GM11168 (cell line): Measurements from ENCODE around the gene RTF2.

Experiments
- in situ Hi-C: fragments of 300-500 bp; cut with MboI; formaldehyde crosslinking; loops from one replicate; pipeline ENCODE4 v1.12.0; 2022; ENCODE audit warnings: low sequenced_read_pairs; ENCODE audit not compliant: unreplicated experiment

The RTF2 gene

DNA sequence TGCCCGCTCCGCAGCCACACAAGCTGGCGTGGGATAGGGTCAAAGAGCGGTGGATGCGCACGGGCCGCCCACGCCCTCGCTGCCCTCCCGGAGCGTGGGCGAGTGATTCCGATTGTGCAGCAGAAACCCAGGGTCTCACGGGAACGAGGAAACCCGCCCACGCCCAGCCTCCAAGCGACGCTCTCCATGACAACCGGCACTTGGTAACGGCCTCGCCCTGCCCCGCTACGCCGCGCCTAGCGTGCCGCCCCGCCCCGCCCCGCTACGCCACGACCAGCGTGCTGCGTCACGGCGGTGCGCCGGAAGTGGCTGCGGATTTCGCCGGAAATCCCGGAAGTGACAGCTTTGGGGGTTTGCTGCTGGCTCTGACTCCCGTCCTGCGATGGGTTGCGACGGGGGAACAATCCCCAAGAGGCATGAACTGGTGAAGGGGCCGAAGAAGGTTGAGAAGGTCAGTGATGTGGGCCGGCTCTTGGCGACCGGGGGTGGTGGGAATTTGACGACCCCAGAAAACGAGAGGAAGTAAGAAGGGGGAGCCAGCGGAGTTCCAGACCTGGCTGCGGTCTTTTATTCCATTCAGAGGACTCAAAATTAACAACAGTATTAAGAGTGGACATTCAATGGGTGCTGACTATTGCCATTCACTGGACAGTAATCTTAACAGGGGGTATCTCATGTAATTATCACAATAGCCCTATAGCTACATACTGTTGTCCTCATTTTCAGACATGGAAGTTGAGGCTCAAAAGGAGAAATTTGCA lies at the start of gene RTF2:
Gene RTF2 (plus strand): TSS at position 312 of the 761 bp plus-strand sequence. CDS start 71 bp downstream, at position 383.
- in situ Hi-C loops: no loop called here

GRCh38 chr20:56420028-56420427 lies 48.4 kb upstream of the RTF2 start:
- in situ Hi-C loops: no loop called here

GRCh38 chr20:56420940-56421688 lies 47.3 kb upstream of the RTF2 start:
- in situ Hi-C loops: no loop called here

GRCh38 chr20:56422076-56422823 lies 46.2 kb upstream of the RTF2 start:
- in situ Hi-C loops: no loop called here

- in situ Hi-C loops: no loop called here
These were observed 45.6 kb upstream of the RTF2 start for GRCh38 chr20:56422824-56423189.

DNA sequence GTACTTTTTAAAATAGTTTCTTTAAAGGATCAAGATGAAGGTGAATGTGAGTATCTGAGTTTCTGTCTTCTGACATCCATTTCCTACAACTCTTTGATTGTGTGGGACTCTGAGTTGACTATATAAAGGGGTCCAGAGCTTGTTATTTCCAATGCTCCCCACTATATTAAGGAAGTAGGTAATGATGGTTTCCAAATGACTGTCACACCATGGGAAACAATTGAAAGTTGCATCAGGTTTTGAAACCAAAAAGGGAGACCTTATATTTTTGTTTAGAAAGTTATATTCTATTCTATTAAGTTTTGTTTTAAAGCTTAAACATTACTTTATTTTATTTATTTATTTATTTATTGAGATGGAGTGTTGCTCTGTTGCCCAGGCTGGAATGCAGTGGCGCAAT lies 45.2 kb upstream of the RTF2 start:
- in situ Hi-C loops: no loop called here

DNA sequence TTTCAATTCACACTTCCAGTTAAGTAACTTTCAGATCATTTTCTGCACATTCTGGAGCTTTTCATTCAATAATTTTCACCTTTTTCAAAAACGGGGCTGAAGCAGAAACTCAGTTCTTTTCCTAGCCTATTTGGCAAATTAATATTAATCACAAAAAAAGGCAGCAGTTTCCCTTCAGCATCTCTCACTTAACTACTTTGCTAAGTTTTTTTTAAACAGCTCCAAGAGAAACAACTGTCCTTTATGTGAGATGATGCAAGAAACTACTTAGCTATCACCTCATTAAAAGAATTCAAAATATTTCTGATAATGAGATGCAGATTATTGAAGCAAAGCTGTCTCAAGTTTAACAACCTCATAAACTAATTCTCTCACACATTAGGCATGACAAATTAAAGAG lies 44.5 kb upstream of the RTF2 start:
- in situ Hi-C loops: no loop called here

- in situ Hi-C loops: no loop called here
These were observed 43.5 kb upstream of the RTF2 start for GRCh38 chr20:56424931-56425330.

- in situ Hi-C loops: no loop called here
These were observed 42.4 kb upstream of the RTF2 start for GRCh38 chr20:56426026-56426425.

DNA sequence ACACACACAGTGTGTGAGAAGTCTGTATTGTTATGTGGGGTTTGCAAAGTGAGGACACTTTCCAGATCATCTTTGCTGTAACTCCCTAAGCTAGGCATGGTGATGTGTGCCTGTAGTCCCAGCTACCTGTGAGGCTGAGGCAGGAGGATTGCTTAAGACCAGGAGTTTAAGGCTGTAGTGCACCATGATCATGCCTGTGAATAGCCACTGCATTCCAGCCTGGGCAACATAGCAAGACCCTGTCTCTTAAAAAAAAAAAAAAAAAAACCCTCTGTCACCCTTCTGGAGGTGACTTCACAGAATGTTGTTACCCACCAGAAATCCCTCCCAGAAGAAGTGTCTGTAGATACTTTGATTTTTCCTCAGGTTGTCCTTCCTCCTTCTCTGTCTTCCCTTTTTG lies 41.5 kb upstream of the RTF2 start:
- in situ Hi-C loops: no loop called here

- in situ Hi-C loops: no loop called here
These were observed 40.6 kb upstream of the RTF2 start for GRCh38 chr20:56427797-56428196.

DNA sequence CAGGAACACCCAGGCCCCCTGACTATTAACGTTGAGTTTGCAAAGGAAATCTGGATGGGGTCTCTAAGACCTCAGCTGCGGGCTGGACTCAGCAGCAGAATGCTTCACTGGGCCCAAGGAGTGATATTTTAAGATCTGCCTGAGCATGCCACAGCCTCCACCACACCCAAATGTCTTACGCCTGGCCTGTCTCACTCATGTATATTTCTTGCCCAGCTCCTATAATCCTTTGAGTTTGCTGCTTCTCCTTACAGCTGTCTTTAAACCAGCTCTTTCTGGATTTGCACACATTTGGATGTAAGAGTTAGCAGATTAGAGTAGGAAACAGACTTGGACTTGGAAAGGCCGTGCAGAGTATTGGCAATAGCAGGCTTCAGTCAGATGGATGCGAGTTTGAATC lies 40.0 kb upstream of the RTF2 start:
- in situ Hi-C loops: no loop called here

DNA sequence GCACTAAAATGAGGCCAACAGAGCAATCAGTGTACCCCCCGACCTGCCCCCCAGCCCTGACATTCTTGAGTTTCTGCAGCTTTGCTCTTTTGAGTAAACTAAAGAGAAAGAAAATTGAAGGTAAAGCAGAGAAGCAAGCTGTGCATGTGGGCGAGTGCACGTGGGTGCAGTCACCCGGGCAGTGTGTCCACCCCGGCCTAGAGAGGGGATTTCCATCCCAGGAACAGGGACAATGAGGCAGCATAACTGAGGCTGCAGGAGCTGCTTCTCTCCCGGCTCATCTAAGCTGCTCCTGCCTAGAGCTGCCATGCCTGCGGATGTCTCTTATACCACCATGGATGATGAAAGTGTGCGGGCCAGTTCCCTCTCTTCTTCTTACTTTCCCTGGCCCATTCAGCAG lies 39.5 kb upstream of the RTF2 start:
- in situ Hi-C loops: no loop called here

DNA sequence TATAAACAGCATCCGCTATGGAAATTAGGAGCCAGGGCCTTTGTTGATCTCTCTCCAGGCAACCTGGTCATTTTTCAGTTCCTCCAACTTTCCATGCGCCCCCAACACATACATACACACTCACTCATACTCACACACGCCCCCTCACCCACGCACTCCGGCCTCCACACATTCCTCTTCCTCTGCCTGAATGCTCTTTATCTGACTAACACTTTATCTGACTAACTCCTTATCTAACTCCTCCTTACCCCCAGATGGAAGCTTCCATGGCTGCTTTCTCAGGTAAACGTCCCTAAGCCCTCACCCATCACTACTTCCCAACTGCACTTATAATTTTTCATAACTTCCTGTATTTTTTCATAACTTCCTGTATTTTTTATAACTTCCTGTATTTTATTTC lies 38.9 kb upstream of the RTF2 start:
- in situ Hi-C loops: no loop called here

DNA sequence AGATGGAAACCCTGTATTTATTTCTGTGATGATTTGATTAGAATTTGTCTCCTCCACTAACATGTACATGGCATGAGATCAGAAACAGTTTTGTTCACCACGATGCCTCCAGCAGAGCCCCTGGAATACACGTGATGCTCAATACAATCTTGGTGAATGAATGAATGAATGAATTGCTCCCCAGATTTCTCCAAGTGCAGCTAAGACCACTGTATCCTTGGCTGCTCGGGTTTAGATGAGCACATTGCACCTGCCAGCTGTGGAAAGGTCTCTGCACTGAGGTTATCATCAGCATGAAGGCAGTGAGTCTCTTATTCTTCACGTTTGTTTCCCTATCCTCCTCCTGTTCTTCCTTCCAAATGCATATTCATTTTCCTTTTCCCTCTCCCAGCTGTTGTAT lies 38.5 kb upstream of the RTF2 start:
- in situ Hi-C loops: no loop called here

GRCh38 chr20:56430461-56430860 lies 38.0 kb upstream of the RTF2 start:
- in situ Hi-C loops: no loop called here

GRCh38 chr20:56430957-56431356 lies 37.5 kb upstream of the RTF2 start:
- in situ Hi-C loops: no loop called here

GRCh38 chr20:56431471-56431870 lies 37.0 kb upstream of the RTF2 start:
- in situ Hi-C loops: no loop called here

DNA sequence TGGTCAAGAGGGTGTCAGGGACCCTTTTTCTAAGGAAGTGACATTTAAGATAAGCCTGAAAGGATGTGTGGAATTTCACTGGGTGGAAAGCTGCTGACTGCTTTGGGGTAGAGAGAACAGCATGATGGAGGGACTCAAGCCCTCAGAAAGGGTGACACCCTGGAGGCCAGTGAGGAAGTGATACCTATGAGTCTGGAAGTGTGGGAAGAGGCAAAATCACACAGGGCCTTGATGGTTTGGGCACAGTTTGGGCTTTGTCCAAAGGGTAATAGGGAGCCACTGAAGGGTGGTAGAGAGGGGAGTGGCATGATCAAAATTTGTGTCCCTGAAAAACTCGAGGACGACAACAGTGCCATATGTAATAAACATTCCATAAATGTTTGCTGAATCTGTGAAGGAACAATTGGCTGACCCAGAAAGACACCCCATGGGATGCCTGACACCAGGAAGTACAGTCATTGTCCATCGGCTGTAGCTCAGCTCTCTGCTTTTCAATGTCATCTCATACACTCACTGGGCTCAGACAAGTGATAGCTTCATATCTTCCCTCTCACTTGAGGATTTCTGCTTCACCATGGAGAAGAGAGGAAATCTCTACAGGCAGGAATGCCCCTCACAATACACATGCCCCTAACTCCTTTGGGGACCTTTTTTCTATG lies 35.1 kb upstream of the RTF2 start:
- in situ Hi-C loops: no loop called here

DNA sequence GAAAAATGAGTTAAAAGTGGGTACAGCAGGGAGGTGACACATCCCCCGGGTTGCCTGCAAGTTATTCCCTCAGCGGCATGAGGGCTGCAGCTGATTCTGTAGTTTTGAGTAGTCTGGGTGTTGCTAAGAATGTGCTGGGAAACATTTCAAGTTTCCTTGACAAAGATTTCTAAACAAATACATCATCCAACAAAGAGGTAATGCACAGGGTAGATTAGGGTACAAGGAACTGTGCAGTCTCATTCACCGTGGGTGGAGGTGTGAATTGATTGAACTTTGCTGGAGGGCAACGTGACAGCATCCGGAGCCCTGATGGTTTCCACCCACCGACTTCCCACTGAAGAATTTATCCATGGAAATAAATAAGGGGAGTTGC lies 34.6 kb upstream of the RTF2 start:
- in situ Hi-C loops: no loop called here
